IPS-20b (cell line): ENCODE results near the gene SS18L1.

Experiments
- H3K27ac ChIP-seq: one replicate; pipeline ENCODE4 v1.5.1; 2013; ENCODE audit warnings: low read length
- H3K27me3 ChIP-seq: 2 replicates; pipeline ENCODE4 v1.6.1; 2013; ENCODE audit warnings: mild to moderate bottlenecking, low read length, inconsistent platforms; ENCODE audit not compliant: insufficient read depth
- H3K36me3 ChIP-seq: 2 replicates; pipeline ENCODE4 v1.6.1; 2013; ENCODE audit warnings: low read depth, mild to moderate bottlenecking, inconsistent platforms, low read length, moderate library complexity; ENCODE audit not compliant: insufficient read depth
- H3K4me1 ChIP-seq: 2 replicates; pipeline ENCODE4 v1.6.1; 2013; ENCODE audit warnings: mild to moderate bottlenecking, control low read depth, inconsistent platforms, low read length, moderate library complexity; ENCODE audit not compliant: insufficient read depth
- H3K4me3 ChIP-seq: 2 replicates; pipeline ENCODE4 v1.5.1; 2013; ENCODE audit warnings: mild to moderate bottlenecking, low read length, inconsistent platforms
- H3K9ac ChIP-seq: 2 replicates; pipeline ENCODE4 v1.6.1; 2013; ENCODE audit warnings: low read depth, mild to moderate bottlenecking, inconsistent platforms, low read length, moderate library complexity
- H3K9me3 ChIP-seq: 2 replicates; pipeline ENCODE4 v1.6.1; 2013; ENCODE audit warnings: mild to moderate bottlenecking, low read depth, low read length, inconsistent platforms; ENCODE audit not compliant: insufficient read depth

The SS18L1 gene

GRCh38 chr20:62161347-62161746, 17.8 kb downstream of the SS18L1 start:
- H3K27ac ChIP-seq = no peak overlapping the region
- no peak overlapping the region for H3K9ac ChIP-seq
- peaks cover 68% of the 10 kb centered on the region for H3K36me3 ChIP-seq
- H3K9me3 ChIP-seq = no peaks in the 10 kb centered on the region
- H3K4me3 ChIP-seq = no peak overlapping the region
- no peaks in the 10 kb centered on the region for H3K27me3 ChIP-seq
- peaks cover 4% of the 10 kb centered on the region; the same call in 1 of the 2 replicates for H3K4me1 ChIP-seq

- Histone ChIP-seq H3K4me1 (no peaks in the 10 kb centered on the region), H3K36me3 (peaks cover 76% of the 10 kb centered on the region), H3K27ac (no peak overlapping the region), H3K27me3 (no peaks in the 10 kb centered on the region), H3K9me3 (no peaks in the 10 kb centered on the region), H3K4me3 (no peak overlapping the region), H3K9ac (no peak overlapping the region)
These were observed 19.4 kb downstream of the SS18L1 start for GRCh38 chr20:62162765-62163484.

GRCh38 chr20:62163485-62163865, 19.9 kb downstream of the SS18L1 start:
- Histone ChIP-seq H3K27me3 (no peaks in the 10 kb centered on the region), H3K4me3 (no peak overlapping the region), H3K9me3 (no peaks in the 10 kb centered on the region), H3K36me3 (peaks cover 82% of the 10 kb centered on the region), H3K9ac (no peak overlapping the region), H3K27ac (no peak overlapping the region), H3K4me1 (no peaks in the 10 kb centered on the region)

GRCh38 chr20:62163986-62164762, 20.6 kb downstream of the SS18L1 start:
- H3K27ac ChIP-seq = no peak overlapping the region
- H3K4me3 ChIP-seq = no peak overlapping the region
- H3K36me3 ChIP-seq = peaks cover 88% of the 10 kb centered on the region
- no peak overlapping the region for H3K9ac ChIP-seq
- H3K9me3 ChIP-seq = no peaks in the 10 kb centered on the region
- no peaks in the 10 kb centered on the region for H3K27me3 ChIP-seq
- no peaks in the 10 kb centered on the region for H3K4me1 ChIP-seq

- Histone ChIP-seq H3K4me3 (no peak overlapping the region), H3K27ac (no peak overlapping the region), H3K4me1 (no peaks in the 10 kb centered on the region), H3K36me3 (peaks cover 83% of the 10 kb centered on the region), H3K27me3 (no peaks in the 10 kb centered on the region), H3K9ac (no peak overlapping the region), H3K9me3 (no peaks in the 10 kb centered on the region)
These were observed 21.6 kb downstream of the SS18L1 start for GRCh38 chr20:62164879-62165761.

- H3K36me3 ChIP-seq = peaks cover 78% of the 10 kb centered on the region
These were observed 22.3 kb downstream of the SS18L1 start for GRCh38 chr20:62165762-62166399.

GRCh38 chr20:62167474-62167873, 23.9 kb downstream of the SS18L1 start:
- Histone ChIP-seq H3K4me3 (no peak overlapping the region), H3K9ac (no peak overlapping the region), H3K27ac (no peak overlapping the region), H3K4me1 (no peaks in the 10 kb centered on the region), H3K27me3 (no peaks in the 10 kb centered on the region), H3K9me3 (no peaks in the 10 kb centered on the region), H3K36me3 (peaks cover 66% of the 10 kb centered on the region)

More at GRCh38 chr20:62165762-62166399, 22.3 kb downstream of the SS18L1 start:
- Histone ChIP-seq H3K9me3 (no peaks in the 10 kb centered on the region), H3K27me3 (no peaks in the 10 kb centered on the region), H3K4me1 (no peaks in the 10 kb centered on the region), H3K4me3 (no peak overlapping the region), H3K27ac (no peak overlapping the region), H3K9ac (no peak overlapping the region)

- no peaks in the 10 kb centered on the region for H3K9me3 ChIP-seq
- H3K27me3 ChIP-seq = no peaks in the 10 kb centered on the region
- no peaks in the 10 kb centered on the region for H3K4me1 ChIP-seq
- no peak overlapping the region for H3K27ac ChIP-seq
- H3K4me3 ChIP-seq = no peak overlapping the region
- no peak overlapping the region for H3K9ac ChIP-seq
- peaks cover 63% of the 10 kb centered on the region for H3K36me3 ChIP-seq
These were observed 24.5 kb downstream of the SS18L1 start for GRCh38 chr20:62168061-62168460.

- H3K4me1 ChIP-seq = no peaks in the 10 kb centered on the region
- peaks cover 58% of the 10 kb centered on the region for H3K36me3 ChIP-seq
- H3K9ac ChIP-seq = no peak overlapping the region
- no peak overlapping the region for H3K4me3 ChIP-seq
- no peak overlapping the region for H3K27ac ChIP-seq
- no peaks in the 10 kb centered on the region for H3K27me3 ChIP-seq
- H3K9me3 ChIP-seq = no peaks in the 10 kb centered on the region
These were observed 25.4 kb downstream of the SS18L1 start for GRCh38 chr20:62168890-62169435.

GRCh38 chr20:62170536-62170935, 27.0 kb downstream of the SS18L1 start:
- Histone ChIP-seq H3K4me3 (no peak overlapping the region), H3K4me1 (no peaks in the 10 kb centered on the region), H3K9ac (no peak overlapping the region), H3K9me3 (no peaks in the 10 kb centered on the region), H3K36me3 (peaks cover 54% of the 10 kb centered on the region), H3K27ac (no peak overlapping the region), H3K27me3 (no peaks in the 10 kb centered on the region)

- Histone ChIP-seq H3K27me3 (no peaks in the 10 kb centered on the region), H3K9ac (no peak overlapping the region), H3K36me3 (peaks cover 54% of the 10 kb centered on the region), H3K9me3 (no peaks in the 10 kb centered on the region), H3K27ac (no peak overlapping the region), H3K4me1 (no peaks in the 10 kb centered on the region), H3K4me3 (no peak overlapping the region)
These were observed 27.7 kb downstream of the SS18L1 start for GRCh38 chr20:62171245-62171644.
